GM04504 (cell line): ENCODE measurements around the gene LMCD1.
A peak's percentile ranks its signal among the peaks of the same experiment; 100 is the strongest.

Source experiments
- DNase-seq: peaks from one replicate; pipeline ENCODE4 v3.0.0-alpha.2; 2012; ENCODE audit warnings: low read depth

Gene LMCD1

DNA sequence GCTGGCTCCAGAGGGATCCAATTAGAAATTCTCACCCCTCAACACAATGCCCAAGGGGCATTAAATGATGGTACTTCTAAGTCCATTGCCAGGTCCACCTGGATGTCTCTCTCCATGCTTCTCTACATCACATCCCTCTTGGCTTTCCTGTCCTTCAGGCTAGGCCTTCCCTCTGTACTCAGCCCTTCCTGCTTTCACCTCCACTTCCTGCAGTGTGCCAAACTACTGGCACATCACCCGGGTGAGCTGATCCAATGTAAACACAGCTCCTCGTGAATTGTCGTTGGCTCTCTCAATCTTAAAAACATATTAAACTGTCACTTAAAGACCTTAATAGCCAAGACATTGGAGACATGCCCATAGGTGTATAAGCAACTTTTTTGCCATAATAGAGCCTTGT is 4.0 kb downstream of the LMCD1 start:
- DNase-seq, result no peak

DNA sequence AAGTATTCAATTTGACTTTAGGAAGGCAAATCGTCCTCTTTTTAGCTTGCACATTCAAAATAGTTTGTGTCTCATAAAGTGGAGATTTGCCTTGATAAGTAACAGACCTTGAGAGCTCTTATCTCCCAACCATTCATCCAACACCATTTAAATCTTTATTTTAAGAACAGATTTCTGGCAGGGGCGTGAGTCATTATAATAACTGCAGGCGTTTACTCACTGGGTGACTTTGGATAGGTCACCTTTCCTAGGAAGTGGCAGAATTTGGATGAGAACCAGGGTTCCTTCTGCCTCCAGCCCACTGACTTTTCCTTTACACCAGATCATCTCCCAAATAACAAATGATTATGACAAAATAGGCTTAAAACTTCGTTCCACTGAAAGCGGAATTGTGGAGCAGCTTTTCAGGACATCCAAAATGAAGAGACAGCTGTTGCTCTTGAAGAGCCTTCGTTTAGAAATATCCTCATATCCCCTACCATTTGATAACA is 5.0 kb downstream of the LMCD1 start:
- no peak for DNase-seq

DNA sequence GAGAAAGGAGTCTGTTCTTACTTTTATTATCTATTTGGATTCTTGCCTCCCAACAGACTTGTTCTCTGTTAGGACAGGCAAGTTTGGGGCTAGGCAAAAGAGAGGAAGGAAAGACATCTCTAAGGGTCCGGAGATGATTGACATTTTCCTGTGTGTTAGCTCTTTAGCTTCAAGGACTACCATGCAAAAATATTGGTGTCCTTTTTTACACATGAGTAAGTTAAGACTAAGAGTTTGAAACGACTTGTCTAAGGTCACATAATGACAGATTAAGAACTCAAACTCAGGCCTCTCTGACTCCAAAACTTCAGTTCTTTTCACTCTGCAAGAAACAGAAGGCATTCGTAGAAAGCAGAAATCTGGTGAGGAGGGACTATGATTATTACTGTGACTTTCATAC is 5.9 kb downstream of the LMCD1 start:
- DNase-seq, result no peak

DNA sequence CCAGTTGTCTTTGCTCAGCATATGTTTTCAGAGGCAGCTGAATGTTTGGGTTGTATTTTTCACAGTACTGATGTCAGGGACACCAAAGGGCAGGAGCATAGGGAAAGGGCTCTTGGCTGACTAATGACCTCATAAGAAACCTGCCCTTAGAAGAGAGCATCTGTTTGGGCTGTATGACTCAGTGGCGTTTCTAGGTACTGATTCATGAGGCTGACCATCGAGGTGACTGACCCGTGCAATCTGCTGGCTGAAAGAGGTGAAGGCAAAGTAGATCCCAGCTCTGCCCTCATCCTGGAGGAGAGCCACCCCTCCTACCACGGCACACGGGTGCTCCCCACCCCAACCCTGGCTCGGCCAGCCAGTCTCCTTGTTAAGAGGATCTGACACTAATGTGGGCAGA is 8.3 kb downstream of the LMCD1 start:
- peak; percentile 73 for DNase-seq

DNA sequence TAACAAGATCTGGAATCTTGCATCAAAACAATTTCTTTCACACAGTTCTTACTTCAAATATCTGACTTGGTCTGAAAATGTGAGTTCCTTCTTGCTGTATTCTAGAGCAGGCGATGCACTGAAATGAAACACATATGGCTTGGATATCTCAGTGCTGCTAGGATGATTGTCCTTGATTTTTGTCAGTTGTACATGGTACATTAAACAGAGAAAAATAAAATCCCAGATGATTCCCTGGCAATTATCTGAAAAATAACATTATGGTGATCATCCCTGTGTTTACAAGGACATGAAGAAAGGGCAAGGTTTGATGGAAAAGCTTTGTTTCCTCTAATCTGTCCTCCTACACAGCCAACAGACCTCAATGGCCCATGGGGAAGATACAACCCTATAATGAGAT is 10.6 kb downstream of the LMCD1 start:
- no peak for DNase-seq

DNA sequence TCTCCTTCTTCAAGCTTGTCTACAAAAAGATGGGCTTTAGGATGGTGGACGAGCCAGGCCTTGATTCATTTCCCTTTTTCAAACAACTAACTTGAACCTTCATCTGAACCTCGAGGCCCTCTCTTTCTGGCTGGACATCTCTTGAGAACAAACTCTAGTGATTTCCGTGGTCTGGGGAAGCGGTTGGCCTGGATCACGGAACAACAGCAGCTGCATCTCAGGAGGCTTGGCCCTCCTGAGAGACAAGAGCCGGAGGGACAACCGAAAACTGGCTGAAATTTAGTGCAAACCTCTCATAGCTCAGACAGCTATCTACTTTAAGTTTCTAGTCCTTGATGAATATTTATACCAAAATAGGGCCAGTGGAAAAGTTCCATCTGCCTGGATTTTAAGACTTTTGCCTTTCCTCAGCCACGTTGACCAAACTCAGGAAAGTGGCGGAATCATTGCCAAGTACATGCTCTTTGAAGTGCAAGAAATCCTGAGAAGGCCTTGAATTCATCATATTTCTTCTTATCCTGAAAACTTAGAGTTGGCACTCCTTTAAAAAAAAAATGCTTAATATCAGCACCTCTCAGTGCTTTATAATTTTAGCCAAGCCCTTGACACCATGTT is 14.5 kb downstream of the LMCD1 start:
- no peak for DNase-seq

DNA sequence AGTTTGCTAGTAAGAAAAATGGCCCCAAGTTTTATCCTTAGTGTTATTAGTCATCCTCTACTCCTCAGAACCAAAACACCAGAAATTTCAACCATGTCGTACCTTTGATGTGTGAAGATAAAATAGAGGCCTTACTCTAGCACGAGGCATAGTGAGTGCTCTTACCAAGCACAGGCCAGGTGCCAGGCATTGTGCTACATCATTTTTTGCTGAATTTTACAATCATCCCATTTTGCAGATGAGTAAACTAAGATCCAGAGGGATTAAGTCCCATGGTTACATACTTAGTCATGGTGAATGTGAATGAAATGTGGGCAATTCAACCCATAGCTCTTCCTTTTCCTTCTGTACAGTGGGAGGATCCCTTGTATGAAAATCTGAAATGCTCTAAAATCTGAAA is 15.2 kb downstream of the LMCD1 start:
- no peak for DNase-seq

DNA sequence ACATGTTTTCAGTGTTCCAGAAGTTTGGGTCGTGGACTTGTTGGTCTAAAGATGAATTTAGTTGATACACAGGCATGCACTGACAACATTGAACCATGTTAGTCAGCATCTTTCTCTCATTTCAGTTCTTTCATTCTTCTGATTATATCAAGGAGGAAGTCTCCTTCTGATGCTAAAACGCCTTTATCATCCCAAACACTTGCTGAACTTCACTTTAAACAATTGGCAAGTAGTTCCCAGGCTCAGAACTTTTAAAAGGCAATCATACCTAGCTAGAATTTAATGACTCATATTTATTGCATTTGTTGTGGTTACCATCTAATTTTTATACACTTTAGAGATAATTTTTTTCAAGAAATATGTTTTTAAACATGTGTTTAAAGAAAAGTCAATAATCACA is 15.9 kb downstream of the LMCD1 start:
- no peak for DNase-seq

DNA sequence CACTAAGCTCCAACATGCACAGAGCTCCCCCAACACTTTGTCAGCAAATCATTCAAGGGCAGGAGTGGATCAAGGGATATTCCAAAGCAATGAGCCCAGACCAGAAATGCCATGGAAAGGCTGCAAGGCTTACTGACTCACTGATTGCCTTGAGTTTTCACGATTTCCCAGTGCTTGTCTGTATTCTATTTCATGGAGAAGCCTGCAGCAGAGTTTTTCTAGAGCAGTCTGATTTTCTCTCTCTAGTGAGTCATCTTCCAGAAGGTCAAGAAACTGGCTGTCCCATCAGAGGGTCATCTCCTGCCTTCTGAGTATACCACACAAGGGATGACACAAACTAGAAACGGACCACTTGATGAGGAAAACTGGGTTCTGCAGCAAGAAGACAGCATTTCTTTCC is 16.5 kb downstream of the LMCD1 start:
- DNase-seq, result peak; percentile 38

DNA sequence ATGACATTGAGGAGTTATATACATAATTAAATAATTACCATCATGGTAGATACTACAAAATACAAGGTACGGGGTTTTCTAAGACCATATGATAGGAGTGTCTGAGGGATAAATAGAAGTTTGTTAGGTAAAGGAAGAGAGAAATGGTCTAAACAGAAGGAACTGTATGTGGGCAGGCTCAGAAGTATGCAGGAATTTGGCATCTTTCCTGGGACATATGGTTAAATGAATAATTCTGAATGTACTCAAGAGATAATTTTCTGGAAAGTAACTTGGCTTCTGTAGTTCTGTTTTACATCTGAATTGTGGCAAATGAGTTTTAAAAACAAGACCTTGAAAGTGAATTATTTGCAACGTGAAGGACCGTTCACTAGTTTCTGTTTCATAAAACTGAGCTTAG is 17.5 kb downstream of the LMCD1 start:
- DNase-seq, result no peak

DNA sequence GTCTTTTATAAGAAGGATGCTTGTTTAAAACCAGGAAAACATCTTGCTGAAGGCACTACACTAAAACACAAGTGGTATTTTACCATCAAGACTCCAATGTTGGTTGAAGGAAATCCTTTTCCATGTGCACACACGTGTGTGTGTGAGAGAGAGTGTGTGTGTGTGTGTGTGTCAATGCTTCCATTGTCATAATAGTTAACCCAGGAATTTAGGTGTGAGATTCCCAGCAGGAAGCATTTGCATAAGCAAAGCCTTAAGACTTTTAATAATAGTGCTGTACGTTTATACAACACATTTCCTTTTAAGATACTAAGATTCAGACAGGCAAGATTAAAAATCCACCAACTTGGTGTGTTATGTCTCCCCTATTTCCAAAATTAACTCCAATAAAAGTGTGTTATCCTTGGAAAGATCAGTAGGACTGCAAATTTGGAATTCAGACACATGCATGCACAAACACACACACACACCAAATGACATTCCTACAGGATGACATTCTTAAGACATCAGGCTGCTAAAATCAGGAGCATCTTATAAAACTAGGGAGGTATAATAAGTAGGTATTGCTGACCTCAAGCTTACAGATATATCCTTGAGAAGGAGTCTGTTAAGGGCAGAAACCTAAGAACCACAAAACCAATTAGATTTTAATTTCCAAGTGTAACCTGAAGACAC is 18.3 kb downstream of the LMCD1 start:
- no peak for DNase-seq

DNA sequence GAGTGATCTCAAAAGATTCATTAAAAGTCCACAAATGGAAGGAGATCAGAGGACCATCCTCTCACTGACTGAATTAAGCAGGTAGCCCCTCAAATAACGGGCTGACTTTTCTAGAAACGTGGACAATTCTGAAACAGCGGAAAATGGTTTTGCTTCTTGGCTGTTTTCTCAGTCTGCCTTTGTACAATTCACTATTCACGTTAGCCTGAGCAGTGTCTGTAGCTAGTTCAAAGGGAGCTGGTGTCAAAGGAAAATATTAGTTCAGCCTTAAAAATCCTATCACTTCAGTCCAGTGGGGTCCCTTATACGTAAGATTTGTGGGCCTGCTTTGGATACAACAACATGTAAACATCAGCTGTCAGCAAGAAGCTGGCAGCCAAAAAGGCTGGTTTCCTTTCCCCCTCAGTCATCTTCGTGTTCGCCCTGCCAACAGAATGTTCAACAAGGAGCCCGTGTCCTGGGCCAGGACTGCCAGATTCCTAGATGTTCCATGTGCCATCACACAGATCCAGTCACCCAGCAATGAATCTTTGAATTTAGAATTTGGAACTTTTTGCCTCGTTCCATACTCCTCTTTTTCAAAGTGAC is 19.3 kb downstream of the LMCD1 start:
- no peak for DNase-seq

DNA sequence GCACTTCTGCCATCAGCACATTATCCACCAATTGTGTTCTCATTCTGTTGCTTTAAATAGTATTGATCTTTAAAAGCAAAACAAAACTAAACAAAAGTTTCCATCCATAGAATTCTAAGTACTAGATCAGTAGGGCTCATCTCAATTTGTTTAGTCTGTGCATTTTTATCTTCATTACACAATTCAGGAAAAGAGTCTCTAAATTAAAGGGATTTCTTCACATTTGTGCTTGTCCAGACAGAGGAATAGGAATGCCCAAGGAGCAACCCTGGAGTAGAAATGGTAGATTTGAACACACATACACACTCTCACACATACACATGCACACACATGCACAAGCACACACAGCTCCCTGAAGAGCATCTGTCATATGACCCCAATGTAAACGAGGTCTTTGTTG is 21.4 kb downstream of the LMCD1 start:
- no peak for DNase-seq

DNA sequence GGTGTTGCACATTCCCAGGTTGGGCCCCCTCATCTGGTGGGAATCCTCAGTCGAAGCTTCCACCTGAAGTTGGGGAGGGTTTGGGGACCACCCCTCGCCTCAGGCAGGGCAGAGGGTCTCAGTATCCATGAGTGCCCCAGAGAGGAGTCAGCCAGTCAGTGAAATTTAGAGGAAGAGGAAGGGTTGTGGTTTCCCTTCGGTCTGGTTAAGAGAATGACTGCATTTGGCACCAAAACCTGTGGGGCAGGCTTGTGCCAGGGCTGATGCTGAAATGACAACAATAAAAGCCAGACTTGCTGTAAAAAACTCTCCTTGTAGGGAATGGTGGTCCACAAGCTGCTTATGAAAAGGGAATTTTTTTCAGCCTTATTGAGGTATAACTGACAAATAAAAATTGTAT is 22.6 kb downstream of the LMCD1 start:
- DNase-seq, result no peak

DNA sequence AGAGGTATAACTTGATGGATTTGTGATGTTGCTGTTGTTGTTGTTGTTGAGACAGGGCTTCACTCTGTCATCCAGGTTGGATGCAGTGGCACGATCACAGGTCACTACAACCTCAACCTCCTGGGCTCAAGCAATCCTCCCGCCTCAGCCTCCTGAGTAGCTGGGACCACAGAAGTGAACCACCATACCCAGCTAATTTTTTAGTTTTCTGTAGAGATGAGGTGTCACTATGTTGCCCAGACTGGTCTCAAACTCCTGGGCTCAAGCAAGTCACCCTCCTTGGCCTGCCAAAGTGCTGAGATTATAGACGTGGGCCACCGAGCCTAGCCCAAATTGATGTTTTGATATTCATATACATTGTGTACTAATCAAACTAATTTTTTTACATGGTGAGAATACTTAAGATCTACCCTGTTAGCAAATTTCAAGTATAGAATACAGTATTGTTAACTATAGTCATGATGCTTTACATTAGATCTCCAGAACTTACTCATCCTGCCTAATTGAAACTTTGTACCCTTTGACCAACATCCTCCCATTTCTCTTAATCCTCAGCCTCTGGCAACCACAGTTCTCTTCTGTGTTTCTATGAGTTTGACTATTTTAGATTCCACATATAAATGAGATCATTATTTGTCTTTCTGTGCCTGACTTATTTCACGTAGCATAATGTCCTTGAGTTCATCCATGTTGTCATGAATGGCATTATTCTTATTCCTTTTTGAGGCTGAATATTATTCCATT is 23.2 kb downstream of the LMCD1 start:
- no peak for DNase-seq

DNA sequence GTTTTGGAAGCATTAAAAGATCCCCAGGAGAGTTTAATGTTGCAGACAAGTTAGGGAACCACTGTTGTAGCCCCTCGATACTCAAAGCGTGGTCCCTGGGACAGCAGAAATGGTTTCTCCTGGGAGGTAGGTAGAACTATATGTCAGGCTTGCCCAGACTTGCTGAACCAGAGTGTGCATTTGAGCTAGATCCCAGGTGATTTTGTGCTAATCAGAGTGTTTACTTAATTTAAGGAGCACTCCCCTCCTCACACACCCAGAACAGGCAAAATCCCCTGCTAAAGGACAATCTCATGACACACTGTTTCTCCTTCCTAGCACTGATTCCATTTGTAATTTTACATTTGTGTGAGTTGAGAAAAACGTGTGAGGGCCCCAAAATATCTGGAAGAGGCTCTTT is 24.3 kb downstream of the LMCD1 start:
- DNase-seq, result no peak

DNA sequence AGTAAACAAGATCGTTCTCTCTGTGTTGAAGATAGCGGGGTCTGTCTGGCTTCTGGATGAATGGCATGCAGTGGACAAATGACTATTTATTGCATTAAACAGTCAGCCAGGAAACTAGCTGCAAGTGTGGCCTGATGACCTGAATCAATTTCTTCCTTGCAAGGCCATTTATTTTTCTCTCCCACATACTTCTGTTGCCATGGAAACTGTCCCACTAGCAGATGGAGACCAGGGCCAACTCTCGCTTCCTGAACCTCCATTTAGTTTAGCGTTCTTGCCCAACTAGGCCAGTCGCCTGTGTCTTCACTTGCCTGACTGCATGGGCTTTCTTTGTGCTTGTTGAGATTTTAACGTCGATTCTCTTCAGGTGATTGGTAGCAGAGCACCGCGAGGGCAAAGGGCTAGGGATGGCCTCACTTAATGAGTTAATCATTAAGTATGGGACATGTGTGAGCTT is 27.6 kb downstream of the LMCD1 start:
- DNase-seq, result peak; percentile 41

DNA sequence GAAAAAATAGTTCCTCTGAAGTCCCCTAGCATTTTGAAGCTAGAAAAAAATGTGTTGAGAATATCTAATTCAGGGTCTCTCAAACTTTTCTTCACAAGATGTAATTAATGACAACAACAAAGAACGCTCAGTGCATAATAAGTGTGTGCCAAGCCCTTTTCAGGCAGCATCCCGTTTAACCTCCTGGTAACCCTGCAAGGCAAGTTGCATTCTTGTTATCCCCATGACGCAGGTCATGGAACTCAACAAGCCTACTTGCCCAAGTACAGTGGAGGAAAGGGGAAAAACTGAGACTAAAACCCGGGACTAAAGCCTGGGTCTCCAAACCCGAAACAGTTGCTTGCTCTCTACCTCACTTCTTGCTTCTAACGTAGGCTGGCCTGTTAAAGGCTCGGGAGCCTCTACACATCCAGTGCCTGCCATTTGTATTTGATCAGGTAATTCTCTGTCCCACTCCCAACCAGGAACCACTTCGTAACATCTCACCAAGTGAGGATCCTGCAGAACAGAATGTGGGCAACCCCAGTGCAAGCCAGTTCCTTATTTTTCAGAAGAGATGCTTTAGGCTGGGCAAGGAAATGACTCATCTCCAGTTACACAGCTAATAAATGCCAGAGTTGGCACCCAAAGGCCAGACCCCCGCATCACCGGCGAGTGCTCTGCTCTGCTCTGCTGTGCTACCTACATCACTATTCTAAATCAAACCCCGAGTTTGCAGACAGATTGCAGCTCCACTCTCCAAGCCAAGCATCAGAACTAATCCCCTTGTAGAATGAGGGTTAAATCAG is 28.3 kb downstream of the LMCD1 start:
- no peak for DNase-seq

DNA sequence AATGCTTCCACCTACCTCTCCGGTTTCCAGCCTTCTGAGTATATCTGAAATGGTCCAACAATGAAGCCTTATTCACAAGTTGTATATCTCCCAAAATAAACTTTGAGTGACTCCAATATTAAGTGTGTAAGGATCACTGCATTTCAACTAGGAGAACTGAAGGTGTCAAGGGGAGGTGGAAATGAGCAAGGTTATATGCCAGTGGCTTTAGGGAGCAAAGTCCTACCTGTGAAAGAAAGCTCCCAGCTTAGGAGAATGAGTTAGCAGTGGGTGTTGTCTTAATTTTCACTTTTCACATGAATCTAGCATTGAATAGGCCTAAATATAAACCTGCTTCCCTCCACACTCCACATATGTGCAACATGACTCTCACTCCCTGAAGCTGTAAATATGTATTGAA is 29.0 kb downstream of the LMCD1 start:
- DNase-seq, result no peak

DNA sequence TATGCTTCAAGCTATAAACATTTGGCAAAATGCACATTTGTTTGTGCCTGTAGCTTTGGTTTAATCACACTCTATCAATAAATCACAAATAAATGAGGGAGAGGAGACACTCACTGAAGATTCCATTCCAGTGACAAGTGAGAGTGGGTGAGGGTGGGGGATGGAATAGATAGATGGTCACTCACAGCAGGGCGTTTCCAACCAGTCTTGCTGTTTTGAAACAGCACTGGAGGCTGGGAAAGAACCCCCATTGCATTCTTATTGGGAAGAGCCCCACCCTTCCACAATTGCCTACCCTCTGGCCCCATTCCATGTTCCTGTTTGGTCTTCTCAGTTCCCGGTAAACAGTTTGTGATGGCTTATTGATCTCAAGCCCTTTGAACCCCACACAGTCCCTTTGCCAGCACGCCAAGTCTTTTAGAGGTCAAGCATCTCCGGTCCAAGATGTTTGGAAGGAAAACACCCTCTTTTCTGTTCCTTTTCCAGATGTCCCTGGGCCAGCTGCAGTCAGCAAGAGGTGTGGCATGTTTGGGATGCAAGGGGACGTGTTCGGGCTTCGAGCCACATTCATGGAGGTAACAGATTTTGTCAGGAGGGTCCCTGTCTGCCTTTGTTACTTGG is 30.7 kb downstream of the LMCD1 start:
- DNase-seq, result peak; percentile 93
